ENCODE measurements around the gene DOCK11.

DNA sequence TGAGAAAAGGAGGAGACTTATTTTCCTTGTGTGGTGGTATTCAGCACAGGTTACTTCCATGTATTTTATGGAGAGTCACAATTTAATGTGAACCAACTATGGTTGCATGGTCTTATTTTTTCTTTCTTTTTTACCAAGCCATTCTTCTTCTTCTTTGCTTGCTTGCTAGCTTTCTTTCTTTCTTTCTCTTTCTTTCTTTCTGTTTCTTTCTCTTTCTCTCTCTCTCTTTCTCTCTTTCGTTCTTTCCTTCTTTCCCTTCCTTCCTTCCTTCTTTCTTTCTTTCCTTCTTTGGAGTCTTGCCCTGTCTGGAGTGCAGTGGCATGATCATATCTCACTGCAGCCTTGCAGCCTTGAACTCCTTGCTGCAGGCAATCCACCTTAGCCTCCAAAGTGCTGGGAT is 68.9 kb downstream of the DOCK11 start:
- TF ChIP-seq POLR2AphosphoS5 (IDR thresholded peaks at IDR 0.05; ENCODE audit: borderline replicate concordance, low read depth, low read length) (no peak), EZH2 (IDR thresholded peaks at IDR 0.05) (no peak), FOXP2 (optimal IDR thresholded peaks at IDR 0.05; ENCODE audit: control extremely low read depth, extremely low read length, insufficient read depth) (no peak)
